Measurements from ENCODE around the gene SFMBT1. TPM values are rescaled to one million over a fixed set of nuclear protein-coding genes. Genes with fewer than 3 reads are reported as not detected.

The SFMBT1 gene
- total and polyA plus RNA-seq, 4 experiments from 2014 or later: 19.8 to 50.8 (median 38.6) TPM

DNA sequence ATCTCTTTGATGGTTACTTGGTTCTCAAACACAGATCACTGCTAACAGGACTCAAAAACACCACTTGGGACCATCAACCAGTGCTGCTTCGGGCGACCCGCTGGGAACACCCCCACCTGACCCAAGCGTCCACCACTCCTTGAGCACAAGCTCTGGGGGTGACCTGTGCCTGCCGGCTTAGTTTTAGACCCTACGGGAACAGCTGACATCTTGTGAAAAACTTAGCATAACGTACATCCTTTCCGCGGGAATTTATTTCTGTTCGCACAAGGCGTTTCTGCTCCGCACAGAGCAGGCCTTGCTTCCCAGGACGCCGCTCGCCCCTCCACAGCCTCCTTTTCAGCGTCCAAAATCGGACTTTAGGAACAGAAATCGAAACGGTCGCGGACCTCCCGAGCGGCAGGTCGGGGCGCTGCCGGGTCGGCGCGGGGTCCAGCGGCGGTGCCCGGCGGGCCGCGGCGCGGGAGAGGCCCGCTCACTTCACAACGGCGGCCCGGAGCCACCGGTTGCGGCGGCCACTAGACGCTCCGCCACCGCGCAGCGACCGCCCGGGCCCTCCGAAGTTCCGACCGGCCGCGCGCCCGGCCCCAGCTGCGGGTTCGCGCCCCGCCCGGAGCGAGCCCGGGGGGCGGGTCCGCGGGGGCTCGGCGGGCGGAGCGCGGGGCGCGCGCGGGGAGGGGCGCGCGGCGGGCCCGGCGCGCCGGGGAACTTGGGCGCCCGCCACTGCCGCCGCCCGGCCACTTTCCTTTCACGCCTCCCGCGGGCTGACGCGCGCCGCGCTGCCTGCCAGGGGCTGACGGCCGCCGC, 959 bp downstream of the SFMBT1 start:
- peak; percentile 68 to 78 (median 72) for DNase-seq
- peak overlapping the region; percentile 31 to 94 for H3K4me3 ChIP-seq (ENCODE audit: low read length in 2 of 2)
- intact Hi-C loops (cut with micrococcal nuclease): loop anchor here (1.0 to 2.0 kb wide), 4 partner anchors 9 to 148 kb away; partner anchors contain the start of gene STIMATE
- Mint-ChIP-seq H3K4me1 (peaks cover 33 to 60% (median 45%) of the 10 kb centered on the region in 4 donors), H3K27ac (peak overlapping the region; percentile 98 to 100 (median 99)), H3K9me3 (peaks cover 0 to 4% (median 0%) of the 10 kb centered on the region in 8 donors), H3K4me3 (peak overlapping the region; percentile 97 to 99 (median 98)), H3K27me3 (peaks cover 0 to 1% of the 10 kb centered on the region in 2 donors), H3K36me3 (peaks cover 0 to 15% of the 10 kb centered on the region in 2 donors)
- peak overlapping the region; percentile 75 for H3K27ac ChIP-seq (ENCODE audit: low read depth, low read length)
- POLR2A ChIA-PET (ENCODE audit: partially characterized antibody): interaction anchor here (0.6 to 6.7 kb wide), 26 partner anchors 10 to 339 kb away, joined by 3 to 143 read pairs (median 6); partner anchors contain the start of genes GLT8D1, NEK4, SPCS1 and STIMATE
- no peaks in the 10 kb centered on the region for H3K27me3 ChIP-seq (ENCODE audit: insufficient read depth, low read length)
- CTCF ChIA-PET (ENCODE audit: partially characterized antibody): interaction anchor here (0.7 to 4.0 kb wide), 9 partner anchors 9 to 110 kb away, joined by 3 to 18 read pairs (median 10); no protein-coding TSS in a partner anchor
- no peaks in the 10 kb centered on the region for H3K36me3 ChIP-seq (ENCODE audit: insufficient read depth, low read length)
- peaks cover 53% of the 10 kb centered on the region for H3K4me1 ChIP-seq (ENCODE audit: insufficient read depth, low read length)
- no peaks in the 10 kb centered on the region for H3K9me3 ChIP-seq (ENCODE audit: control insufficient read depth in 1 of 2, low read length in 2 of 2)

DNA sequence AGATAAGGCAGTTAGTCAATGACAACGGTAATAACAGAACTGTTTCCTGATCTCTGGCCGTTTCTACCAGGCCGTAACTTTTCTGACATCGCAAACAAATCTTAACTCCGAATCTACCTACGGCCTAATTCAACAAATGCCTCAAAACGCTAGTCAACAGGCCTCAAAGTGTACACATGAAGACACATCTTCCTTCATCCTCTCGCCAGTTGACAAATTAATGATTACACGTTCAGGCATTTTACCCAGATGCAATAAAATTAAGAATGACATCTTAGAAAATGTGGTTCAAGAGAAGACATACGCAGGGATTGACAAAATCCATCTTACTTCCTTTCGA, 1.5 kb downstream of the SFMBT1 start:
- Mint-ChIP-seq H3K27me3 (peaks cover 0 to 1% of the 10 kb centered on the region in 2 donors), H3K4me3 (peak overlapping the region; percentile 97 to 99 (median 98)), H3K9me3 (peaks cover 0 to 4% (median 0%) of the 10 kb centered on the region in 8 donors), H3K36me3 (peaks cover 0 to 15% of the 10 kb centered on the region in 2 donors), H3K4me1 (peaks cover 35 to 66% (median 48%) of the 10 kb centered on the region in 4 donors), H3K27ac (peak overlapping the region; percentile 98 to 100 (median 99))
- ChIA-PET CTCF (ENCODE audit: partially characterized antibody) (interaction anchor here (0.9 to 4.0 kb wide), 5 partner anchors 8 to 110 kb away, joined by 3 to 18 read pairs (median 12); no protein-coding TSS in a partner anchor), POLR2A (ENCODE audit: partially characterized antibody) (interaction anchor here (1.4 to 6.7 kb wide), 13 partner anchors 10 to 339 kb away, joined by 4 to 143 read pairs (median 16); partner anchors contain the start of genes GLT8D1, SPCS1 and STIMATE)
- no peak for DNase-seq
- Histone ChIP-seq H3K27ac (ENCODE audit: low read depth, low read length) (peak overlapping the region; percentile 75), H3K27me3 (ENCODE audit: insufficient read depth, low read length) (no peaks in the 10 kb centered on the region), H3K4me1 (ENCODE audit: insufficient read depth, low read length) (peaks cover 59% of the 10 kb centered on the region), H3K4me3 (ENCODE audit: low read length in 2 of 2) (peak overlapping the region; percentile 31 to 94), H3K36me3 (ENCODE audit: insufficient read depth, low read length) (no peaks in the 10 kb centered on the region), H3K9me3 (ENCODE audit: control insufficient read depth in 1 of 2, low read length in 2 of 2) (no peaks in the 10 kb centered on the region)
- intact Hi-C loops (cut with micrococcal nuclease): loop anchor here (1.0 to 2.0 kb wide), 4 partner anchors 8 to 148 kb away; partner anchors contain the start of gene STIMATE

DNA sequence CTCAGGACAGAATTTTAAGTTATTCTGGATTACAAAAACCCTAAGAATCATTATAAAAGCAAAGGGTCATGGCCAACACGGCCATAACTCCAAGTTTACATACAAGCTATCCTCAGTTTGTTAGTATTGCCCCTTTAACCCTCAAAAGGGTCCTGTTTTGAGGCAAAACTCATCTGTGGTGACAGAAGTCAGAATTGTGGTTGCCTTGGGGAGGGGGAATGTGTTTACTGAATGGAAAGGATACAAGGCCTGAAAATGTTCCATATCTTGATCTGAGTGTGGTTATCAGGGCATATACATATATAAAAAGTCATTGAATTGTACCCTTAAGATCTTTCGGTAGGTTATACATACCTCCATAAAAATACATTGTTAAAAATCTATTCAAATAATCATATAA, 2.1 kb downstream of the SFMBT1 start:
- Mint-ChIP-seq H3K36me3 (peaks cover 0 to 15% of the 10 kb centered on the region in 2 donors), H3K4me1 (peaks cover 40 to 72% (median 54%) of the 10 kb centered on the region in 4 donors), H3K4me3 (peak overlapping the region; percentile 97 to 99 (median 98)), H3K27me3 (peaks cover 0 to 1% of the 10 kb centered on the region in 2 donors), H3K27ac (peak overlapping the region; percentile 98 to 100 (median 99)), H3K9me3 (peaks cover 0 to 4% (median 0%) of the 10 kb centered on the region in 8 donors)
- H3K9me3 ChIP-seq (ENCODE audit: control insufficient read depth in 1 of 2, low read length in 2 of 2): no peaks in the 10 kb centered on the region
- peak overlapping the region; percentile 31 to 94 for H3K4me3 ChIP-seq (ENCODE audit: low read length in 2 of 2)
- intact Hi-C loops (cut with micrococcal nuclease): loop anchor here (1.0 to 2.0 kb wide), 4 partner anchors 7 to 147 kb away; partner anchors contain the start of gene STIMATE
- peak overlapping the region; percentile 75 for H3K27ac ChIP-seq (ENCODE audit: low read depth, low read length)
- CTCF ChIA-PET (ENCODE audit: partially characterized antibody): interaction anchor here (0.9 to 4.0 kb wide), 6 partner anchors 8 to 109 kb away, joined by 3 to 18 read pairs (median 11); no protein-coding TSS in a partner anchor
- POLR2A ChIA-PET (ENCODE audit: partially characterized antibody): interaction anchor here (0.7 to 6.7 kb wide), 11 partner anchors 10 to 1363 kb away, joined by 4 to 143 read pairs (median 7); partner anchors contain the start of genes GLT8D1, SPCS1 and STIMATE
- DNase-seq: peak in 1 of 5 donors; percentile 53
- H3K36me3 ChIP-seq (ENCODE audit: insufficient read depth, low read length): no peaks in the 10 kb centered on the region
- no peaks in the 10 kb centered on the region for H3K27me3 ChIP-seq (ENCODE audit: insufficient read depth, low read length)
- H3K4me1 ChIP-seq (ENCODE audit: insufficient read depth, low read length): peaks cover 65% of the 10 kb centered on the region

DNA sequence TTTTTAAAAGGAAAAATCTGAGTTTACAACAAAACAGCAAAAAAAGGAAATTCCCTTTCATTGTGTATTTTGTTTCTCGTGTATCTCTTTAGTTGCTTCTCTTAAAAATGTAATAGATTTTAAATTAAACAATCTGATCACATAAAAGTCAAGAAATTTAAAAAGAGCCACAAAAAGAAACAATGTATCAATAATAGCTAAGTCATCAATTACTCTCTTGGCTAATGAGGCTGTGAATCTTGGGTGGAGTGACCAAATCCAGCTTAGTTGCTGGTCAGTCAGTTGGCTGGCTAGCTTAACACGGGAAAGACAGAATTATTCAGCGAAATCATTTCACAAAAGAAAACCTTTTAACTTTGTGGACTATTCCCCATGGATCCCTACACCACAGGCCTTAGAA, 3.2 kb downstream of the SFMBT1 start:
- Histone ChIP-seq H3K4me1 (ENCODE audit: insufficient read depth, low read length) (peaks cover 75% of the 10 kb centered on the region), H3K9me3 (ENCODE audit: control insufficient read depth in 1 of 2, low read length in 2 of 2) (no peaks in the 10 kb centered on the region), H3K36me3 (ENCODE audit: insufficient read depth, low read length) (no peaks in the 10 kb centered on the region), H3K4me3 (ENCODE audit: low read length in 2 of 2) (no peak overlapping the region), H3K27me3 (ENCODE audit: insufficient read depth, low read length) (no peaks in the 10 kb centered on the region), H3K27ac (ENCODE audit: low read depth, low read length) (peak overlapping the region; percentile 75)
- Mint-ChIP-seq H3K36me3 (peaks cover 0 to 20% of the 10 kb centered on the region in 2 donors), H3K9me3 (peaks cover 0 to 4% (median 0%) of the 10 kb centered on the region in 8 donors), H3K27me3 (peaks cover 0 to 1% of the 10 kb centered on the region in 2 donors), H3K27ac (peak overlapping the region; percentile 26 to 100 (median 93)), H3K4me3 (peak overlapping the region in 7 of 8 donors; percentile 27 to 99 (median 98)), H3K4me1 (peaks cover 46 to 82% (median 62%) of the 10 kb centered on the region in 4 donors)
- intact Hi-C loops (cut with micrococcal nuclease): no loop called here
- ChIA-PET POLR2A (ENCODE audit: partially characterized antibody) (interaction anchor here (0.8 to 6.7 kb wide), 4 partner anchors 9 to 59 kb away, joined by 3 to 143 read pairs (median 84); no protein-coding TSS in a partner anchor), CTCF (ENCODE audit: partially characterized antibody) (interaction anchor here (1.1 to 4.0 kb wide), 5 partner anchors 9 to 108 kb away, joined by 3 to 18 read pairs (median 12); no protein-coding TSS in a partner anchor)
- no peak for DNase-seq

DNA sequence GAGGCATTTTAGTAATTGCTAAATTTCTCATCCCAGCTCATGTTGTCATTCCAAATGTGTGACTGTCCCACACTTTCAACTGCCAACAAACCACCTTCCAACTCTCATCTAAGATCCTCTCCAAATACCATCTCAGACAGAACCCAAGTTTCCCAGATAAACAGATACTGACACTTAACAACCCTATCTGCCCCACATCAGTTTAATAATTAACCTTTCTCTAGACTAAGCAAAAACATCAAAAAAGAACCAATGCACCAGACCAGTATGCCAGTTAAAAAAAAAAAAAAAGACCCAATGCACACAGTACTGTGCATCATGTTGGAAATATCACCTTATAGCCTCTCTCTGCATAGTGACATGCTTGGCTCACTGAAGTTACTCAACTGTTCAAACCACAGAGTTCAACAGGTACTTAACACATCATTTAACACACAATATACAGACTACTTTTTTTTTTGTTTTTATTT, 5.5 kb downstream of the SFMBT1 start:
- Mint-ChIP-seq H3K4me1 (peaks cover 59 to 91% (median 72%) of the 10 kb centered on the region in 4 donors), H3K27ac (peak overlapping the region; percentile 23 to 100 (median 84)), H3K36me3 (peaks cover 6 to 20% of the 10 kb centered on the region in 2 donors), H3K9me3 (peaks cover 0 to 4% (median 0%) of the 10 kb centered on the region in 8 donors), H3K4me3 (peak overlapping the region; percentile 11 to 81 (median 55)), H3K27me3 (no peaks in the 10 kb centered on the region)
- no peak overlapping the region for H3K27ac ChIP-seq (ENCODE audit: low read depth, low read length)
- POLR2A ChIA-PET (ENCODE audit: partially characterized antibody): interaction anchor here (0.6 to 1.0 kb wide), 2 partner anchors 21 to 504 kb away, joined by 3 read pairs; partner anchors contain the start of gene UQCC5
- intact Hi-C loops (cut with micrococcal nuclease): loop anchor here (1.0 kb wide), 1 partner anchor 9 kb away; no protein-coding TSS in a partner anchor
- H3K4me3 ChIP-seq (ENCODE audit: low read length in 2 of 2): no peak overlapping the region
- peak in 2 of 5 donors; percentile 14 to 33 for DNase-seq
- H3K36me3 ChIP-seq (ENCODE audit: insufficient read depth, low read length): no peaks in the 10 kb centered on the region
- no peaks in the 10 kb centered on the region for H3K9me3 ChIP-seq (ENCODE audit: control insufficient read depth in 1 of 2, low read length in 2 of 2)
- CTCF ChIA-PET (ENCODE audit: partially characterized antibody): no interaction called here
- H3K27me3 ChIP-seq (ENCODE audit: insufficient read depth, low read length): no peaks in the 10 kb centered on the region
- peaks cover 87% of the 10 kb centered on the region for H3K4me1 ChIP-seq (ENCODE audit: insufficient read depth, low read length)

DNA sequence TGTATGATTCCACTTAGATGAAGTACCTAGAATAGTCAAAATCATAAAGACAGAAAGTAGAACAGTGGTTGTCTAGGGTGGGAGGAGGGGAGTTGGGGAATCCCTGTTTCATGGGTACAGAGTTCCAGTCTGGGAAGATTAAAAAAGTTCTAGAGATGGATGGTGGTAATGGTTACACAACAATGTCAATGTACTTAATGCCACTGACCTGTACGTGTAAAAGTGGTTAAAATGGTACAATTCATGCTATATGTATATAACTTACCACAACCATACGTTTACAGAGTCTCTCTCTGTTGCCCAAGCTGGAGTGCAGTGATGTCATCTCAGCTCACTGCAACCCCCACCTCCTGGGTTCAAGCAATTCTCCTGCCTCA, 6.5 kb downstream of the SFMBT1 start:
- Histone ChIP-seq H3K27me3 (ENCODE audit: insufficient read depth, low read length) (no peaks in the 10 kb centered on the region), H3K27ac (ENCODE audit: low read depth, low read length) (no peak overlapping the region), H3K4me1 (ENCODE audit: insufficient read depth, low read length) (peaks cover 95% of the 10 kb centered on the region), H3K9me3 (ENCODE audit: control insufficient read depth in 1 of 2, low read length in 2 of 2) (no peaks in the 10 kb centered on the region), H3K4me3 (ENCODE audit: low read length in 2 of 2) (no peak overlapping the region), H3K36me3 (ENCODE audit: insufficient read depth, low read length) (no peaks in the 10 kb centered on the region)
- intact Hi-C loops (cut with micrococcal nuclease): no loop called here
- Mint-ChIP-seq H3K4me1 (peaks cover 61 to 94% (median 77%) of the 10 kb centered on the region in 4 donors), H3K27me3 (no peaks in the 10 kb centered on the region), H3K9me3 (no peaks in the 10 kb centered on the region), H3K27ac (peak overlapping the region in 5 of 7 donors; percentile 79 to 91 (median 81)), H3K4me3 (peak overlapping the region in 3 of 8 donors; percentile 51 to 85 (median 66)), H3K36me3 (peaks cover 6 to 14% of the 10 kb centered on the region in 2 donors)
- POLR2A ChIA-PET (ENCODE audit: partially characterized antibody): interaction anchor here (0.7 to 1.0 kb wide), 2 partner anchors 20 to 55 kb away, joined by 3 read pairs; no protein-coding TSS in a partner anchor
- CTCF ChIA-PET (ENCODE audit: partially characterized antibody): no interaction called here
- no peak for DNase-seq
